Activated B cell treated with CpG ODN at 0.5 μM for 24 hours (primary cell): Measurements from ENCODE around the gene ZNF33B. TPM values are rescaled to one million over a fixed set of nuclear protein-coding genes. Genes with fewer than 3 reads are reported as not detected.

Experiments
- ATAC-seq: fragments of 200-7000 bp; cut with Tn5 transposase; one replicate; pipeline ENCODE4 v1.10.0; 2021; ENCODE audit warnings: low read depth, mild to moderate bottlenecking, moderate library complexity
- CTCF ChIA-PET: fragments of 350-600 bp; sonication (Branson Sonifier 250); formaldehyde crosslinking; loops from one replicate; lab custom pipeline; 2021; ENCODE audit warnings: antibody characterized with exemption; lab: Charles Lee
- POLR2A ChIA-PET: fragments of 350-600 bp; sonication (Branson Sonifier 250); formaldehyde crosslinking; loops from one replicate; lab custom pipeline; 2021; ENCODE audit warnings: antibody characterized with exemption; lab: Charles Lee
- DNase-seq: peaks from one replicate; pipeline ENCODE4 v3.0.0; 2022
- H3K27ac Mint-ChIP-seq: one replicate; pipeline ENCODE4 v1.8.0; 2020; ENCODE audit warnings: mixed read lengths
- H3K27me3 Mint-ChIP-seq: one replicate; pipeline ENCODE4 v1.8.0; 2021; ENCODE audit warnings: mixed read lengths
- H3K36me3 Mint-ChIP-seq: one replicate; pipeline ENCODE4 v1.8.0; 2021; ENCODE audit warnings: low read depth, mixed read lengths
- H3K4me1 Mint-ChIP-seq: one replicate; pipeline ENCODE4 v1.8.0; 2021; ENCODE audit warnings: mixed read lengths
- H3K4me3 Mint-ChIP-seq: one replicate; pipeline ENCODE4 v1.8.0; 2020; ENCODE audit warnings: mild to moderate bottlenecking, mixed read lengths
- H3K9me3 Mint-ChIP-seq: one replicate; pipeline ENCODE4 v1.8.0; 2020; ENCODE audit warnings: mixed read lengths
- CTCF ChIP-seq: fragments of 200-600 bp; IDR thresholded peaks from one replicate; pipeline ENCODE4 v1.8.0; 2022; ENCODE audit warnings: antibody characterized with exemption, mild to moderate bottlenecking
- intact Hi-C: fragments of 100-400 bp; cut with micrococcal nuclease; formaldehyde crosslinking; loops from one replicate; pipeline ENCODE4 v1.15.1; 2024
- total RNA-seq: library from RNA; stranded (reverse); gene quantifications from 2 replicates; pipeline ENCODE4 v1.2.3, GENCODE V29; 2022

The ZNF33B gene
- total RNA-seq, 1 donor from 2014 or later, result 31.0 TPM

GRCh38 chr10:42652858-42653257 is 14.5 kb upstream of the ZNF33B start:
- ATAC-seq, result no peak
- no peak overlapping the region for H3K4me3 Mint-ChIP-seq
- ChIA-PET POLR2A (no interaction called here), CTCF (no interaction called here)
- no peaks in the 10 kb centered on the region for H3K36me3 Mint-ChIP-seq
- DNase-seq, result no peak
- H3K27ac Mint-ChIP-seq, result no peak overlapping the region
- no peaks in the 10 kb centered on the region for H3K9me3 Mint-ChIP-seq
- H3K27me3 Mint-ChIP-seq, result peaks cover 5% of the 10 kb centered on the region
- no peak for TF ChIP-seq CTCF
- intact Hi-C loops, result no loop called here
- H3K4me1 Mint-ChIP-seq, result no peaks in the 10 kb centered on the region

GRCh38 chr10:42650374-42650773 is 12.0 kb upstream of the ZNF33B start:
- no peak for DNase-seq
- CTCF ChIA-PET, result no interaction called here
- H3K9me3 Mint-ChIP-seq, result no peaks in the 10 kb centered on the region
- H3K4me1 Mint-ChIP-seq, result no peaks in the 10 kb centered on the region
- POLR2A ChIA-PET, result no interaction called here
- no peaks in the 10 kb centered on the region for H3K36me3 Mint-ChIP-seq
- H3K27me3 Mint-ChIP-seq, result peaks cover 8% of the 10 kb centered on the region
- H3K27ac Mint-ChIP-seq, result no peak overlapping the region
- H3K4me3 Mint-ChIP-seq, result no peak overlapping the region
- TF ChIP-seq CTCF, result no peak
- ATAC-seq, result no peak
- intact Hi-C loops, result no loop called here

- no peaks in the 10 kb centered on the region for H3K4me1 Mint-ChIP-seq
- H3K4me3 Mint-ChIP-seq, result no peak overlapping the region
- no peak for DNase-seq
- H3K9me3 Mint-ChIP-seq, result no peaks in the 10 kb centered on the region
- ATAC-seq, result no peak
- no peaks in the 10 kb centered on the region for H3K36me3 Mint-ChIP-seq
- H3K27ac Mint-ChIP-seq, result no peak overlapping the region
- TF ChIP-seq CTCF, result no peak
- CTCF ChIA-PET, result no interaction called here
- peaks cover 7% of the 10 kb centered on the region for H3K27me3 Mint-ChIP-seq
- POLR2A ChIA-PET, result no interaction called here
- intact Hi-C loops, result no loop called here
Observed at GRCh38 chr10:42648512-42648911, 10.1 kb upstream of the ZNF33B start.

- intact Hi-C loops, result no loop called here
- H3K9me3 Mint-ChIP-seq, result no peaks in the 10 kb centered on the region
- peaks cover 4% of the 10 kb centered on the region for H3K27me3 Mint-ChIP-seq
- no peak overlapping the region for H3K27ac Mint-ChIP-seq
- ChIA-PET CTCF (no interaction called here), POLR2A (no interaction called here)
- H3K4me3 Mint-ChIP-seq, result no peak overlapping the region
- no peaks in the 10 kb centered on the region for H3K4me1 Mint-ChIP-seq
- H3K36me3 Mint-ChIP-seq, result no peaks in the 10 kb centered on the region
- ATAC-seq (no peak), DNase-seq (no peak)
- no peak for TF ChIP-seq CTCF
Observed at GRCh38 chr10:42646687-42647640, 8.6 kb upstream of the ZNF33B start.

- no peak overlapping the region for H3K4me3 Mint-ChIP-seq
- peaks cover 3% of the 10 kb centered on the region for H3K27me3 Mint-ChIP-seq
- ChIA-PET POLR2A (no interaction called here), CTCF (no interaction called here)
- no peak for TF ChIP-seq CTCF
- intact Hi-C loops, result no loop called here
- no peaks in the 10 kb centered on the region for H3K36me3 Mint-ChIP-seq
- no peaks in the 10 kb centered on the region for H3K4me1 Mint-ChIP-seq
- no peak for ATAC-seq
- DNase-seq, result no peak
- no peak overlapping the region for H3K27ac Mint-ChIP-seq
- no peaks in the 10 kb centered on the region for H3K9me3 Mint-ChIP-seq
Observed at GRCh38 chr10:42646214-42646613, 7.8 kb upstream of the ZNF33B start.
